GM18873 (cell line): ENCODE measurements around the gene MPND.
"Not testable (repeated sequence)": the region's sequence is repeated elsewhere in the genome, so short reads cannot be mapped to it uniquely, and the experiment has no call there.

Experiments used
- ATAC-seq: cut with Tn5 transposase; IDR thresholded peaks from one replicate; pipeline ENCODE4 v1.9.1; 2021; ENCODE audit warnings: mild to moderate bottlenecking, moderate library complexity, moderate number of reproducible peaks; ENCODE audit not compliant: unreplicated experiment, low FRiP score

MPND gene

GRCh38 chr19:4345342-4346019, 2.1 kb downstream of the MPND start:
- ATAC-seq = no peak

GRCh38 chr19:4346020-4346383, 2.6 kb downstream of the MPND start:
- ATAC-seq = no peak

- ATAC-seq = no peak
Measured at GRCh38 chr19:4347521-4347920, 4.2 kb downstream of the MPND start.

GRCh38 chr19:4349225-4349624, 5.9 kb downstream of the MPND start:
- not testable (repeated sequence) for ATAC-seq

- ATAC-seq = no peak
Measured at GRCh38 chr19:4350111-4350510, 6.7 kb downstream of the MPND start.

- ATAC-seq = no peak
Measured at GRCh38 chr19:4350726-4351125, 7.4 kb downstream of the MPND start.

- ATAC-seq = no peak
Measured at GRCh38 chr19:4352701-4353121, 9.3 kb downstream of the MPND start.

- no peak for ATAC-seq
Measured at GRCh38 chr19:4354282-4354681, 10.9 kb downstream of the MPND start.

GRCh38 chr19:4354897-4355296, 11.5 kb downstream of the MPND start:
- no peak for ATAC-seq

GRCh38 chr19:4357095-4357797, 13.9 kb downstream of the MPND start:
- ATAC-seq = no peak

- no peak for ATAC-seq
Measured at GRCh38 chr19:4357921-4358326, 14.6 kb downstream of the MPND start.

GRCh38 chr19:4358709-4359626, 15.6 kb downstream of the MPND start:
- ATAC-seq = no peak

- ATAC-seq = no peak
Measured at GRCh38 chr19:4359627-4360000, 16.3 kb downstream of the MPND start.

- no peak for ATAC-seq
Measured at GRCh38 chr19:4360081-4360569, 16.8 kb downstream of the MPND start.

- ATAC-seq = no peak
Measured at GRCh38 chr19:4360641-4361151, 17.3 kb downstream of the MPND start.

GRCh38 chr19:4361152-4362046, 18.0 kb downstream of the MPND start:
- no peak for ATAC-seq

GRCh38 chr19:4362101-4362828, 18.9 kb downstream of the MPND start:
- ATAC-seq = no peak

- no peak for ATAC-seq
Measured at GRCh38 chr19:4362831-4363545, 19.6 kb downstream of the MPND start.
